CD14-positive monocyte (primary cell): ENCODE results near the gene TNFAIP8L2. TPM values are rescaled to one million over a fixed set of nuclear protein-coding genes. Genes with fewer than 3 reads are reported as not detected.

ENCODE experiments used
- DNase-seq, 3 donors: peaks; one replicate each; pipeline ENCODE4 v3.0.0-alpha.2; 2011 to 2022
- H2AFZ ChIP-seq: 2 replicates; pipeline ENCODE4 v1.6.0; 2012; ENCODE audit warnings: mild to moderate bottlenecking, low read depth, low read length, inconsistent platforms; ENCODE audit not compliant: insufficient read depth, poor library complexity, severe bottlenecking
- H3K27ac ChIP-seq, 2 donors: 1 replicate in 1 of 2; 2 replicates in 1 of 2; pipeline ENCODE4 v1.5.1; 2012 to 2013; ENCODE audit warnings: low read length in 2 of 2, control low read depth in 1 of 2, inconsistent platforms in 1 of 2, low read depth in 1 of 2, mild to moderate bottlenecking in 1 of 2
- H3K27me3 ChIP-seq, 2 donors: one replicate each; pipeline versions ENCODE4 v1.6.0 to v1.6.1; 2011 to 2013; ENCODE audit warnings: low read length in 2 of 2; ENCODE audit not compliant: control insufficient read depth in 2 of 2, insufficient read depth in 2 of 2
- H3K36me3 ChIP-seq, 2 donors: replicated peaks in 1 of 2; 1 replicate in 1 of 2; 2 replicates in 1 of 2; pipeline versions ENCODE4 v1.5.1 to v1.6.1; 2012 to 2013; ENCODE audit warnings: low read length in 2 of 2, control low read depth in 1 of 2, inconsistent platforms in 1 of 2, mild to moderate bottlenecking in 1 of 2; ENCODE audit not compliant: insufficient read depth in 2 of 2, control insufficient read depth in 1 of 2
- H3K4me1 ChIP-seq, 2 donors: 1 replicate in 1 of 2; 2 replicates in 1 of 2; pipeline versions ENCODE4 v1.5.1 to v1.6.1; 2012 to 2013; ENCODE audit warnings: low read length in 2 of 2, control low read depth in 1 of 2, inconsistent platforms in 1 of 2, mild to moderate bottlenecking in 1 of 2, moderate library complexity in 1 of 2; ENCODE audit not compliant: insufficient read depth in 2 of 2, control insufficient read depth in 1 of 2
- H3K4me2 ChIP-seq: replicated peaks from 2 replicates; pipeline ENCODE3; 2012; ENCODE audit warnings: low read length, moderate library complexity, mild to moderate bottlenecking; ENCODE audit not compliant: poor library complexity, severe bottlenecking; ENCODE audit errors: extremely low read depth
- H3K4me3 ChIP-seq, 3 experiments: fragments of 200-600 bp in 1 of 3; sonication (generic) in 1 of 3; replicated peaks in 1 of 3; 1 replicate in 2 of 3; 2 replicates in 1 of 3; pipeline ENCODE4 v1.5.1; 2011 to 2013; ENCODE audit warnings: low read length in 3 of 3, mild to moderate bottlenecking in 3 of 3, control low read depth in 2 of 3, low read depth in 2 of 3, inconsistent platforms in 1 of 3, moderate library complexity in 1 of 3
- H3K79me2 ChIP-seq: 2 replicates; pipeline ENCODE4 v1.6.0; 2012; ENCODE audit warnings: mild to moderate bottlenecking, control low read depth, inconsistent platforms, low read length, moderate library complexity; ENCODE audit not compliant: insufficient read depth
- H3K9ac ChIP-seq: 2 replicates; pipeline ENCODE4 v1.6.0; 2017; ENCODE audit warnings: low read length, mild to moderate bottlenecking; ENCODE audit not compliant: insufficient read depth, poor library complexity, severe bottlenecking
- H3K9me3 ChIP-seq, 2 donors: replicated peaks in 1 of 2; 1 replicate in 1 of 2; 2 replicates in 1 of 2; pipeline versions ENCODE4 v1.5.1 to v1.6.1; 2012 to 2013; ENCODE audit warnings: low read length in 2 of 2, control low read depth in 1 of 2; ENCODE audit not compliant: control insufficient read depth in 1 of 2, insufficient read depth in 1 of 2
- H4K20me1 ChIP-seq: 2 replicates; pipeline ENCODE4 v1.6.0; 2012; ENCODE audit warnings: mild to moderate bottlenecking, low read length, control low read depth, moderate library complexity; ENCODE audit not compliant: insufficient read depth
- H3K27ac Mint-ChIP-seq, 7 donors: one replicate each; pipeline ENCODE4 v1.8.0; 2020; ENCODE audit warnings: mild to moderate bottlenecking in 7 of 7, mixed read lengths in 7 of 7, moderate library complexity in 6 of 7, inconsistent platforms in 2 of 7
- H3K27me3 Mint-ChIP-seq, 3 donors: one replicate each; pipeline ENCODE4 v1.8.0; 2021 to 2022; ENCODE audit warnings: low read depth in 3 of 3, mild to moderate bottlenecking in 3 of 3, mixed read lengths in 3 of 3, moderate library complexity in 3 of 3, inconsistent platforms in 1 of 3
- H3K36me3 Mint-ChIP-seq, 2 donors: one replicate each; pipeline ENCODE4 v1.8.0; 2020; ENCODE audit warnings: mixed read lengths in 2 of 2, inconsistent platforms in 1 of 2, mild to moderate bottlenecking in 1 of 2
- H3K4me1 Mint-ChIP-seq: one replicate; pipeline ENCODE4 v1.8.0; 2020; ENCODE audit warnings: mild to moderate bottlenecking, mixed read lengths
- H3K4me3 Mint-ChIP-seq, 2 donors: one replicate each; pipeline ENCODE4 v1.8.0; 2020; ENCODE audit warnings: mild to moderate bottlenecking in 2 of 2, mixed read lengths in 2 of 2, moderate library complexity in 1 of 2
- H3K9me3 Mint-ChIP-seq, 7 donors: one replicate each; pipeline ENCODE4 v1.8.0; 2020 to 2022; ENCODE audit warnings: mixed read lengths in 7 of 7, mild to moderate bottlenecking in 6 of 7, moderate library complexity in 6 of 7, inconsistent platforms in 2 of 7
- WGBS: methylation state at CpG from one replicate; pipeline ENCODE4 v1.1.5; 2013; ENCODE audit warnings: missing lambda C conversion rate; ENCODE audit not compliant: insufficient coverage; 5-methylcytosine and 5-hydroxymethylcytosine counted together
- intact Hi-C, 2 donors: fragments of 100-400 bp; cut with micrococcal nuclease; formaldehyde crosslinking; loops; one replicate each; pipeline versions ENCODE4 v1.15.0 to v1.15.1; 2023
- polyA plus RNA-seq, 3 donors: library from polyadenylated mRNA; depleted of rRNA in 1 of 3; unstranded in 2 of 3; stranded (reverse) in 1 of 3; fragments of 300-500 nt in 2 of 3; fragments of >200 nt in 1 of 3; fragmentation: Illumina TruSeq in 2 of 3; gene quantifications; 1 replicate in 2 of 3; 2 replicates in 1 of 3; pipeline ENCODE4 v1.2.3, GENCODE V29; 2012 to 2021
- TF ChIP-seq, protein P1 (sequence below): fragments of 200-600 bp; IDR thresholded peaks from one replicate; pipeline ENCODE4 v1.8.0; 2022; ENCODE audit warnings: antibody characterized with exemption, mild to moderate bottlenecking

The TNFAIP8L2 gene
- polyA plus RNA-seq, 3 donors: 50.3 to 104 (median 103) TPM

DNA sequence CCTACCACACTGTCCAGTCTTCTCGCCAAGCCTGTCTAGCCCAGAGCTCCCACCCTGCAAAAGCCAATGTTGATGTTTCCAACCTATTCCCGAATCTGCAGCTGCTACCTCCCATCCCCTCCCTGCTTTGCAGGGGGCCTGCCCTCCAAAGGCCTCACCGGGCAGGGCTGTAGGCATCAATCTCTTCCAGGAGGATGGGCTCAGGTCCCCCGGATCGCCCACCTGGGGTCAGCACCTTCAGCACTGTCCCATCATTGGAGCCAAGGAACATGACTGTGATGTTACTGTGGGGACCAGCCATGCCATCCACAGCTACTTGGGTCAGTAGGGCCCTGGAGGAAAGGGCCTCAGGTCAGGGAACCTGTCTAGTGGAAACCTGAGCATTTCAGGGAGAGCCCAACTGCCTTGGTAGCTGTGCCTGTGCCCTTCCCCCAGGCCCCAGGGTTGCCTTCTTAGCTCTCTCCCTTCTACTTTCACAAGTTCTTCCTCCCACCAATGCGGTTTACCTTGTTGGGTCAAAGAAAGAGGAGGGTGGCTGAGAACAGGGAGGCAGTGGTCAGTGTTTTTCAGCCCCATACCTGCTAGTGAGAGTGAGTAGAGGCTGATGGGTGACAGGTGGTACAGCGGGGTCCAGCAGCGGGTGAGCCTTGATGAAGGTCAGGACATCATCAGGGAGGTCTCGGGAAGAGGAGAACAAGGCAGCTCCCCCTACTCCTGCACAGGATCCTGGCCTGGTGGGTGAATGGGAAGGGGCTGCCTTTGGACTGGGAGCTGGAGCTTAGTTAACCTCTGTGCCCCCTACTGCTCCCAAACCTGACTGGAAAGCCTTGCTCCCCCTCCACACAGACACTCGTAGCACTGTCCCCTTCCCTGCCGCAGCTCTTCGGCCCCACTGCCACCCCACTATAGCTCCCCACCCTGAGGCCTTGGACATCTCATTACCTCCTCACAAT is 20.7 kb upstream of the TNFAIP8L2 start:
- DNase-seq: no peak
- H3K4me2 ChIP-seq: no peak overlapping the region
- peaks cover 10 to 21% (median 12%) of the 10 kb centered on the region in 3 donors for H3K27me3 Mint-ChIP-seq
- H3K36me3 Mint-ChIP-seq: no peaks in the 10 kb centered on the region
- H3K27me3 ChIP-seq: peaks cover 0 to 8% of the 10 kb centered on the region in 2 donors
- no peak overlapping the region for H3K27ac ChIP-seq
- intact Hi-C loops: no loop called here
- H3K27ac Mint-ChIP-seq: peak overlapping the region in 3 of 7 donors; percentile 12 to 68 (median 57)
- H3K4me1 ChIP-seq: peaks cover 10 to 12% of the 10 kb centered on the region in 2 donors
- no peaks in the 10 kb centered on the region for H3K9me3 ChIP-seq
- H3K4me3 Mint-ChIP-seq: no peak overlapping the region
- no peak overlapping the region for H3K4me3 ChIP-seq
- TF ChIP-seq, protein P1, sequence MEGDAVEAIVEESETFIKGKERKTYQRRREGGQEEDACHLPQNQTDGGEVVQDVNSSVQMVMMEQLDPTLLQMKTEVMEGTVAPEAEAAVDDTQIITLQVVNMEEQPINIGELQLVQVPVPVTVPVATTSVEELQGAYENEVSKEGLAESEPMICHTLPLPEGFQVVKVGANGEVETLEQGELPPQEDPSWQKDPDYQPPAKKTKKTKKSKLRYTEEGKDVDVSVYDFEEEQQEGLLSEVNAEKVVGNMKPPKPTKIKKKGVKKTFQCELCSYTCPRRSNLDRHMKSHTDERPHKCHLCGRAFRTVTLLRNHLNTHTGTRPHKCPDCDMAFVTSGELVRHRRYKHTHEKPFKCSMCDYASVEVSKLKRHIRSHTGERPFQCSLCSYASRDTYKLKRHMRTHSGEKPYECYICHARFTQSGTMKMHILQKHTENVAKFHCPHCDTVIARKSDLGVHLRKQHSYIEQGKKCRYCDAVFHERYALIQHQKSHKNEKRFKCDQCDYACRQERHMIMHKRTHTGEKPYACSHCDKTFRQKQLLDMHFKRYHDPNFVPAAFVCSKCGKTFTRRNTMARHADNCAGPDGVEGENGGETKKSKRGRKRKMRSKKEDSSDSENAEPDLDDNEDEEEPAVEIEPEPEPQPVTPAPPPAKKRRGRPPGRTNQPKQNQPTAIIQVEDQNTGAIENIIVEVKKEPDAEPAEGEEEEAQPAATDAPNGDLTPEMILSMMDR: no peak
- 100% methylated on average over 7 of the region's 12 CpGs for WGBS
- H2AFZ ChIP-seq: no peak overlapping the region
- H3K36me3 ChIP-seq: no peaks in the 10 kb centered on the region
- peaks cover 11% of the 10 kb centered on the region for H3K4me1 Mint-ChIP-seq
- peaks cover 0 to 6% (median 0%) of the 10 kb centered on the region in 7 donors for H3K9me3 Mint-ChIP-seq
- no peak overlapping the region for H3K9ac ChIP-seq
- no peaks in the 10 kb centered on the region for H4K20me1 ChIP-seq
- no peaks in the 10 kb centered on the region for H3K79me2 ChIP-seq

- intact Hi-C loops: no loop called here
- Mint-ChIP-seq H3K36me3 (no peaks in the 10 kb centered on the region), H3K4me3 (no peak overlapping the region), H3K27me3 (peaks cover 6 to 9% (median 6%) of the 10 kb centered on the region in 3 donors), H3K9me3 (peaks cover 0 to 6% (median 0%) of the 10 kb centered on the region in 7 donors), H3K27ac (no peak overlapping the region), H3K4me1 (no peaks in the 10 kb centered on the region)
- Histone ChIP-seq H3K9me3 (no peaks in the 10 kb centered on the region), H3K36me3 (no peaks in the 10 kb centered on the region), H3K9ac (no peak overlapping the region), H4K20me1 (no peaks in the 10 kb centered on the region), H3K4me1 (no peaks in the 10 kb centered on the region), H3K27me3 (no peaks in the 10 kb centered on the region), H3K4me2 (no peak overlapping the region), H3K4me3 (no peak overlapping the region), H3K79me2 (no peaks in the 10 kb centered on the region), H3K27ac (no peak overlapping the region), H2AFZ (no peak overlapping the region)
- TF ChIP-seq, protein P1: no peak
- no peak for DNase-seq
- 94% methylated on average over 2 of the region's 7 CpGs for WGBS
These were observed 18.7 kb upstream of the TNFAIP8L2 start for GRCh38 chr1:151137789-151138188.
